ENCODE results near the gene PLA2G5.

DNA sequence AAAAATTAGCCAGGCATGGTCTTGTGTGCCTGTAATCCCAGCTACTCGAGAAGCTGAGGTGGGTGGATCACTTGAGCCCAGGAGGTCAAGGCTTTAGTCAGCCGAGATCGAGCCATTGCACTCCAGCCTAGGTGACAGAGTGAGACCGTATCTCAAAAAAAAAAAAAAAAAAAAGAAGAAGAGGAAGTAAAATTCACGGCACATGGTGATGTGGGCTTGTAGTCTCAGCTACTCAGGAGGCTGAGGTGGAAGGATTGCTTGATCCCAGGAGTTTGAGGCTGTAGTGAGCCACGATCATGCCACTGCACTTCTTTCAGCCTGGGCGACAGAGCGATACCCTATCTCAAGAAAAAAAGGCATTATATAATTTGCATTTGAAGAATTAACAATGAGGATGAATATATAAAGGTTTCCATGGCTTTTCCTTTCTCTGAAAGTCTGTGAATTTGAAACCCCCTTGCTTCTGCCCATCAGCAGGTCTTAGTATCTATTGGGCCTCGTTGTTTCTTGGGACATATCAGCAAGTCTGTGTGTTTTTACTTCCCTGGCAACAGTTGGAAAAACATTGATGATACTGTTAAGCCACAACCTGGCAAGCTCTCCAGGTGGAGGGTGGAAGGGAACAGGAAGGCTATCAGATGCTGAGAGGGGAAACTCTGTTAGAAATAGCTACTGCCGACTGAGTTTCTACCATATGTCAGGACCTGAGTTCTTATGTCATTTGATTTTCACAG, 53.9 kb downstream of the PLA2G5 start:
- TF ChIP-seq, protein P1, sequence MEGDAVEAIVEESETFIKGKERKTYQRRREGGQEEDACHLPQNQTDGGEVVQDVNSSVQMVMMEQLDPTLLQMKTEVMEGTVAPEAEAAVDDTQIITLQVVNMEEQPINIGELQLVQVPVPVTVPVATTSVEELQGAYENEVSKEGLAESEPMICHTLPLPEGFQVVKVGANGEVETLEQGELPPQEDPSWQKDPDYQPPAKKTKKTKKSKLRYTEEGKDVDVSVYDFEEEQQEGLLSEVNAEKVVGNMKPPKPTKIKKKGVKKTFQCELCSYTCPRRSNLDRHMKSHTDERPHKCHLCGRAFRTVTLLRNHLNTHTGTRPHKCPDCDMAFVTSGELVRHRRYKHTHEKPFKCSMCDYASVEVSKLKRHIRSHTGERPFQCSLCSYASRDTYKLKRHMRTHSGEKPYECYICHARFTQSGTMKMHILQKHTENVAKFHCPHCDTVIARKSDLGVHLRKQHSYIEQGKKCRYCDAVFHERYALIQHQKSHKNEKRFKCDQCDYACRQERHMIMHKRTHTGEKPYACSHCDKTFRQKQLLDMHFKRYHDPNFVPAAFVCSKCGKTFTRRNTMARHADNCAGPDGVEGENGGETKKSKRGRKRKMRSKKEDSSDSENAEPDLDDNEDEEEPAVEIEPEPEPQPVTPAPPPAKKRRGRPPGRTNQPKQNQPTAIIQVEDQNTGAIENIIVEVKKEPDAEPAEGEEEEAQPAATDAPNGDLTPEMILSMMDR (IDR thresholded peaks at IDR 0.05): no peak
- TF ChIP-seq POLR2A (IDR thresholded peaks at IDR 0.05): no peak

Data from body of pancreas (tissue), 4 donors.